Astrocyte (in vitro differentiated cells and primary cell): ENCODE measurements around the gene LDHD.

Experiments
- EZH2 ChIP-seq: IDR thresholded peaks from 2 replicates; pipeline ENCODE4 v1.6.1; 2012; ENCODE audit warnings: mild to moderate bottlenecking, low read length, inconsistent platforms; ENCODE audit not compliant: insufficient read depth
- TF ChIP-seq, protein P1 (sequence below): IDR thresholded peaks from 2 replicates; pipeline ENCODE4 v1.5.1; 2011; ENCODE audit warnings: low read depth, mild to moderate bottlenecking, inconsistent platforms, low read length, moderate library complexity; ENCODE audit not compliant: insufficient read depth

DNA sequence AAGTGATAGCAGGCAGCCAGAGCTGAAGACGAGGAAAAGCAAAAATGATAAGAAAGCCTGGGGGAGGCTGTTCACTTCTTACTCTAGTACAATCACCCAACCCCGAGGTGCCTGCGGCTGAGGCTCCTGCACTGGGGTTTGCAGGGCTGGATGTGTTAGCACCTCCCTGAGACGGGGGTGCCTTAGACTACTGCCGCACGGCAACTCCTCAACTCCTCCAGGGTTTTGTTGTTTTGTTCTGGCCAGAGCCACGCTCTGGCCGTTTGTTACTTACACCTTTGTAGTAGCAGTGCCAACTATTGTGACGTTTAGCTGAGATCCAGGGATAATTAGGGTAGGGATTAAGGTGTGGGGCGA is 51.5 kb downstream of the LDHD start:
- TF ChIP-seq, protein P1, sequence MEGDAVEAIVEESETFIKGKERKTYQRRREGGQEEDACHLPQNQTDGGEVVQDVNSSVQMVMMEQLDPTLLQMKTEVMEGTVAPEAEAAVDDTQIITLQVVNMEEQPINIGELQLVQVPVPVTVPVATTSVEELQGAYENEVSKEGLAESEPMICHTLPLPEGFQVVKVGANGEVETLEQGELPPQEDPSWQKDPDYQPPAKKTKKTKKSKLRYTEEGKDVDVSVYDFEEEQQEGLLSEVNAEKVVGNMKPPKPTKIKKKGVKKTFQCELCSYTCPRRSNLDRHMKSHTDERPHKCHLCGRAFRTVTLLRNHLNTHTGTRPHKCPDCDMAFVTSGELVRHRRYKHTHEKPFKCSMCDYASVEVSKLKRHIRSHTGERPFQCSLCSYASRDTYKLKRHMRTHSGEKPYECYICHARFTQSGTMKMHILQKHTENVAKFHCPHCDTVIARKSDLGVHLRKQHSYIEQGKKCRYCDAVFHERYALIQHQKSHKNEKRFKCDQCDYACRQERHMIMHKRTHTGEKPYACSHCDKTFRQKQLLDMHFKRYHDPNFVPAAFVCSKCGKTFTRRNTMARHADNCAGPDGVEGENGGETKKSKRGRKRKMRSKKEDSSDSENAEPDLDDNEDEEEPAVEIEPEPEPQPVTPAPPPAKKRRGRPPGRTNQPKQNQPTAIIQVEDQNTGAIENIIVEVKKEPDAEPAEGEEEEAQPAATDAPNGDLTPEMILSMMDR: no peak
- no peak for TF ChIP-seq EZH2
